Measurements from ENCODE around the gene GLG1. TPM values are rescaled to one million over a fixed set of nuclear protein-coding genes. Genes with fewer than 3 reads are reported as not detected.

The GLG1 gene
- total and polyA plus RNA-seq, 8 donors = 116 to 147 (median 135) TPM

DNA sequence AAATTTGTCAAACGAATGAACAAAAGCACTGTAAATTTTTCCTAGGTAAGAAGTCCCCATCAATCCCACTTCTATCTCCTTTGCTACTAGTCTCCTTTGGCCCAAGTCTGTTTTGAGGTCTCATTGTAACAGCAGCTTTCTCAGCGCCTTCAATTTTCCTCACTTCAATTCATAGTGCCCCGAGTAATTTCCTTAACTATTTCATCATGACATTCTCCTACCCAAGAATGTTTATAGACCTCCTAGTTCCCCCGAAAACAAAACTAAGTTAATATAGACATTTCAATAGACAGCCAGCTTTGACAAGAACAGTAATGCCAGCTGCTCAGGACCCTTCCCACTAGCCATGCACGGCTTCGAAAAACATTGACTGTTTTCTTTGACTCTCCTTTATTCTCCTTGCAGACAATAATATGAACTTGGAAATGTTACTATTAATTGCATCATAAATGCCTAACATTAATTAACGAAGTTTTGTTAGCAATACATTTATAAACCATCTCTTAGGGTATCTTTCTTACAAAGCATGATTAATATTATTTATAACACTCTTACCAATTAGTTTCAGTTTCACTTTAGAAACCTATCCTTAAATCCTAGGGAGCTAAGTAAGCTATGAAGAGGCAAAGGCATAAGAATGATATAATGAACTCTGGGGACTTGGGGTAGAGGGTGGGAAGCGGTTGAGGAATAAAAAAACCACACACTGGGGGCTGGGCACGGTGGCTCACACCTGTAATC lies 22.8 kb downstream of the GLG1 start:
- no peaks in the 10 kb centered on the region for H3K9me3 ChIP-seq
- no peak for ATAC-seq
- no peak for DNase-seq
- H3K36me3 ChIP-seq = no peaks in the 10 kb centered on the region
- peak overlapping the region in 1 of 2 donors; percentile 45 for H3K27ac ChIP-seq
- H3K27me3 ChIP-seq = no peaks in the 10 kb centered on the region
- intact Hi-C loops (cut with DNase I) = no loop called here
- H3K4me3 ChIP-seq = no peak overlapping the region
- peaks cover 3 to 28% of the 10 kb centered on the region in 2 donors for H3K4me1 ChIP-seq
- no peak for TF ChIP-seq CTCF (IDR thresholded peaks at IDR 0.05)

GRCh38 chr16:74582970-74583369 lies 23.9 kb downstream of the GLG1 start:
- Histone ChIP-seq H3K4me1 (peaks cover 3 to 35% of the 10 kb centered on the region in 2 donors), H3K9me3 (no peaks in the 10 kb centered on the region), H3K36me3 (no peaks in the 10 kb centered on the region), H3K27ac (no peak overlapping the region), H3K27me3 (no peaks in the 10 kb centered on the region), H3K4me3 (no peak overlapping the region)
- no peak for DNase-seq
- no peak for TF ChIP-seq CTCF (IDR thresholded peaks at IDR 0.05)
- intact Hi-C loops (cut with DNase I) = no loop called here
- no peak for ATAC-seq

- no peak for DNase-seq
- H3K9me3 ChIP-seq = no peaks in the 10 kb centered on the region
- no peaks in the 10 kb centered on the region for H3K36me3 ChIP-seq
- no peaks in the 10 kb centered on the region for H3K27me3 ChIP-seq
- intact Hi-C loops (cut with DNase I) = no loop called here
- no peak for ATAC-seq
- no peak overlapping the region for H3K27ac ChIP-seq
- H3K4me1 ChIP-seq = peaks cover 3 to 39% of the 10 kb centered on the region in 2 donors
- H3K4me3 ChIP-seq = no peak overlapping the region
- TF ChIP-seq CTCF (IDR thresholded peaks at IDR 0.05) = no peak
These were observed 26.1 kb downstream of the GLG1 start for GRCh38 chr16:74580833-74581232.

DNA sequence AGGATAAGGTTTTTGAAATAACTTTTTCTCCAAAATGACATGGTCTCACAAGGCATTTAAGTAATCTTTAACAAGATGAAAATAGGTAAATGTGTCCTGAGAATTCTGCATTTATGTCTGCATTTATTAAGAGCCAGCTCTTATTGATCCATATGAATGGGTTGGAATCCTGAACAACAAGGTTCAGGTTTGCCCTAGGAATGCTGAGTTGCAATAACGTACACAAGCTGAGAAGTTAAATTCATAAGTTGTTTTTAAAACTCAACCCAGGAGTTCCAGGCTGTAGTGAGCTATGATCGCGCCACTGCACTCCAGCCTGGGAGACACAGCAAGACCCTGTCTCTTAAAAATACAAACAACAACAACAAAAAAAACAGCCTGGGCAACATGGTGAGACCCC lies 28.1 kb downstream of the GLG1 start:
- intact Hi-C loops (cut with DNase I) = no loop called here
- Histone ChIP-seq H3K9me3 (no peaks in the 10 kb centered on the region), H3K4me3 (no peak overlapping the region), H3K27me3 (no peaks in the 10 kb centered on the region), H3K27ac (no peak overlapping the region), H3K4me1 (peaks cover 3 to 37% of the 10 kb centered on the region in 2 donors), H3K36me3 (no peaks in the 10 kb centered on the region)
- DNase-seq (no peak), ATAC-seq (no peak)
- no peak for TF ChIP-seq CTCF (IDR thresholded peaks at IDR 0.05)

GRCh38 chr16:74578433-74578832 lies 28.5 kb downstream of the GLG1 start:
- no peaks in the 10 kb centered on the region for H3K9me3 ChIP-seq
- intact Hi-C loops (cut with DNase I) = no loop called here
- ATAC-seq (no peak), DNase-seq (no peak)
- no peaks in the 10 kb centered on the region for H3K27me3 ChIP-seq
- TF ChIP-seq CTCF (IDR thresholded peaks at IDR 0.05) = no peak
- H3K27ac ChIP-seq = no peak overlapping the region
- no peak overlapping the region for H3K4me3 ChIP-seq
- no peaks in the 10 kb centered on the region for H3K36me3 ChIP-seq
- H3K4me1 ChIP-seq = peaks cover 3 to 36% of the 10 kb centered on the region in 2 donors
